ENCODE data around the gene EHD2.

The EHD2 gene

GRCh38 chr19:47765523-47766358 lies 52.5 kb downstream of the EHD2 start:
- peak in 1 of 2 experiments; percentile 54 for DNase-seq (ENCODE audit: low read depth in 1 of 2, low spot score in 1 of 2)
- Histone ChIP-seq H3K27me3 (ENCODE audit: insufficient read depth, poor library complexity, severe bottlenecking) (no peaks in the 10 kb centered on the region), H3K27ac (replicated peaks) (no peak overlapping the region), H3K4me3 (replicated peaks; ENCODE audit: insufficient read depth, low read length) (no peak overlapping the region)
- TF ChIP-seq POLR2AphosphoS5 (IDR thresholded peaks at IDR 0.05; ENCODE audit: low read depth) = no peak
- TF ChIP-seq SPI1 (IDR thresholded peaks at IDR 0.05; ENCODE audit: borderline replicate concordance, low read depth) = no peak
- no peak for TF ChIP-seq GABPA (IDR thresholded peaks at IDR 0.05; ENCODE audit: low read depth)
- TF ChIP-seq, protein P1, sequence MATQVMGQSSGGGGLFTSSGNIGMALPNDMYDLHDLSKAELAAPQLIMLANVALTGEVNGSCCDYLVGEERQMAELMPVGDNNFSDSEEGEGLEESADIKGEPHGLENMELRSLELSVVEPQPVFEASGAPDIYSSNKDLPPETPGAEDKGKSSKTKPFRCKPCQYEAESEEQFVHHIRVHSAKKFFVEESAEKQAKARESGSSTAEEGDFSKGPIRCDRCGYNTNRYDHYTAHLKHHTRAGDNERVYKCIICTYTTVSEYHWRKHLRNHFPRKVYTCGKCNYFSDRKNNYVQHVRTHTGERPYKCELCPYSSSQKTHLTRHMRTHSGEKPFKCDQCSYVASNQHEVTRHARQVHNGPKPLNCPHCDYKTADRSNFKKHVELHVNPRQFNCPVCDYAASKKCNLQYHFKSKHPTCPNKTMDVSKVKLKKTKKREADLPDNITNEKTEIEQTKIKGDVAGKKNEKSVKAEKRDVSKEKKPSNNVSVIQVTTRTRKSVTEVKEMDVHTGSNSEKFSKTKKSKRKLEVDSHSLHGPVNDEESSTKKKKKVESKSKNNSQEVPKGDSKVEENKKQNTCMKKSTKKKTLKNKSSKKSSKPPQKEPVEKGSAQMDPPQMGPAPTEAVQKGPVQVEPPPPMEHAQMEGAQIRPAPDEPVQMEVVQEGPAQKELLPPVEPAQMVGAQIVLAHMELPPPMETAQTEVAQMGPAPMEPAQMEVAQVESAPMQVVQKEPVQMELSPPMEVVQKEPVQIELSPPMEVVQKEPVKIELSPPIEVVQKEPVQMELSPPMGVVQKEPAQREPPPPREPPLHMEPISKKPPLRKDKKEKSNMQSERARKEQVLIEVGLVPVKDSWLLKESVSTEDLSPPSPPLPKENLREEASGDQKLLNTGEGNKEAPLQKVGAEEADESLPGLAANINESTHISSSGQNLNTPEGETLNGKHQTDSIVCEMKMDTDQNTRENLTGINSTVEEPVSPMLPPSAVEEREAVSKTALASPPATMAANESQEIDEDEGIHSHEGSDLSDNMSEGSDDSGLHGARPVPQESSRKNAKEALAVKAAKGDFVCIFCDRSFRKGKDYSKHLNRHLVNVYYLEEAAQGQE (IDR thresholded peaks at IDR 0.05; ENCODE audit: insufficient replicate concordance, low read depth) = no peak
- TF ChIP-seq CTCF (IDR thresholded peaks at IDR 0.05; ENCODE audit: insufficient read depth, low read length) = peak; percentile 72

DNA sequence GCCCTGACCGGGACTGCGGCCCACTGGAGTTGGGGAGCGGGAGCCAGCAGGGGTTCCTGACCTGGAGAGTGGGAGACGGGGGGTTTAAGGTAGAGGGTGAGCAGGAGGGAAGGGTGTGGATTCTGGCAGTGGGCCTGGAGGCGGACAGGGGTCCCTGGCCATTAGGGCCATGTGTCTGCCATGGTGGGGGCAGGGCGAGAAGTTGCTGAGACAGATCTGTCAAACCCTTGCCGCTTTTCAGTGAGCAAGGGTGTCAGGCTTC lies 53.1 kb downstream of the EHD2 start:
- H3K27ac ChIP-seq (replicated peaks) = no peak overlapping the region
- TF ChIP-seq SPI1 (IDR thresholded peaks at IDR 0.05; ENCODE audit: borderline replicate concordance, low read depth) (no peak), POLR2AphosphoS5 (IDR thresholded peaks at IDR 0.05; ENCODE audit: low read depth) (no peak), CTCF (IDR thresholded peaks at IDR 0.05; ENCODE audit: insufficient read depth, low read length) (no peak), GABPA (IDR thresholded peaks at IDR 0.05; ENCODE audit: low read depth) (no peak)
- TF ChIP-seq, protein P1 (IDR thresholded peaks at IDR 0.05; ENCODE audit: insufficient replicate concordance, low read depth) = no peak
- DNase-seq (ENCODE audit: low read depth in 1 of 2, low spot score in 1 of 2) = no peak
- H3K4me3 ChIP-seq (replicated peaks; ENCODE audit: insufficient read depth, low read length) = no peak overlapping the region
- no peaks in the 10 kb centered on the region for H3K27me3 ChIP-seq (ENCODE audit: insufficient read depth, poor library complexity, severe bottlenecking)

DNA sequence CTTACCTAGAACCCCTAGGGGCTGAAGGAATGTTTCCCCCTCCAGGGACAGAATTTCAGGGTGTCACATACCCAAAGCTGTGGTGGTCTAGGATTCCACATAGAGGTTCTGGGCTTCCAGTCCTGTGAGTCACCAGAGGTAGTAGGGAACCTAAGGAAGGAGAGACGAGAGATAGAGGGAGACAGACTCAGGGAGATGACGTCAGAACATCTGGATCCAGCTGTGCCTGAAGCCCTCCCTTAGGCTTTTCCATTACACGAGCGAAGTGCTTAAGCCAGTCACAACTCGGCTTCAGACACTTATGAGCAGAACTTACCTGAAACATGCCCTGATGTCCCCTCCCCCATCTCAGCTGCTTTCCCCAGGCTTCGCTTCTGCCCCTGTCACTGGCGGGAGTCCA lies 53.4 kb downstream of the EHD2 start:
- no peak overlapping the region for H3K27ac ChIP-seq (replicated peaks)
- TF ChIP-seq POLR2AphosphoS5 (IDR thresholded peaks at IDR 0.05; ENCODE audit: low read depth) (no peak), CTCF (IDR thresholded peaks at IDR 0.05; ENCODE audit: insufficient read depth, low read length) (no peak), GABPA (IDR thresholded peaks at IDR 0.05; ENCODE audit: low read depth) (no peak), SPI1 (IDR thresholded peaks at IDR 0.05; ENCODE audit: borderline replicate concordance, low read depth) (no peak)
- TF ChIP-seq, protein P1 (IDR thresholded peaks at IDR 0.05; ENCODE audit: insufficient replicate concordance, low read depth) = no peak
- DNase-seq (ENCODE audit: low read depth in 1 of 2, low spot score in 1 of 2) = no peak
- no peak overlapping the region for H3K4me3 ChIP-seq (replicated peaks; ENCODE audit: insufficient read depth, low read length)
- H3K27me3 ChIP-seq (ENCODE audit: insufficient read depth, poor library complexity, severe bottlenecking) = no peaks in the 10 kb centered on the region

All from HL-60 (cell line).